Measurements from ENCODE around the gene ABCA3. TPM values are rescaled to one million over a fixed set of nuclear protein-coding genes. Genes with fewer than 3 reads are reported as not detected.

The ABCA3 gene
- total RNA-seq, 2 donors from 2014 or later = 3.3 to 3.5 TPM

GRCh38 chr16:2235234-2235651 is 105.3 kb downstream of the ABCA3 start:
- H3K4me1 ChIP-seq (ENCODE audit: control insufficient read depth, insufficient read depth, low read length) = no peaks in the 10 kb centered on the region
- peaks cover 9% of the 10 kb centered on the region for H3K36me3 ChIP-seq (ENCODE audit: control insufficient read depth, insufficient read depth, low read length)
- H3K27me3 ChIP-seq (ENCODE audit: control insufficient read depth, insufficient read depth, low read length, poor library complexity, severe bottlenecking) = peaks cover 25% of the 10 kb centered on the region
- no peak overlapping the region for H3K9ac ChIP-seq (ENCODE audit: extremely low read depth, low read length, poor library complexity, severe bottlenecking)
- peaks cover 13% of the 10 kb centered on the region for H3K36me3 Mint-ChIP-seq (ENCODE audit: low read depth)
- peaks cover 22% of the 10 kb centered on the region for H3K27me3 Mint-ChIP-seq (ENCODE audit: insufficient read depth)
- H3K27ac ChIP-seq (ENCODE audit: low read depth, low read length) = no peak overlapping the region
- H3K4me1 Mint-ChIP-seq = no peaks in the 10 kb centered on the region
- no peaks in the 10 kb centered on the region for H3K9me3 ChIP-seq (ENCODE audit: control insufficient read depth, low read length)
- DNase-seq = no peak
- no peak overlapping the region for H3K4me3 Mint-ChIP-seq
- H3K9me3 Mint-ChIP-seq = no peaks in the 10 kb centered on the region
- 91 to 94% methylated on average over 23 to 28 of the region's 28 CpGs for WGBS, 2 experiments (ENCODE audit: insufficient coverage in 1 of 2, insufficient read length in 1 of 2)
- TF ChIP-seq CTCF (conservative IDR thresholded peaks at IDR 0.05) = no peak
- no peak overlapping the region for H3K4me3 ChIP-seq (ENCODE audit: low read length)
- no peak overlapping the region for H3K27ac Mint-ChIP-seq

GRCh38 chr16:2234813-2235170 is 105.7 kb downstream of the ABCA3 start:
- peaks cover 22% of the 10 kb centered on the region for H3K27me3 Mint-ChIP-seq (ENCODE audit: insufficient read depth)
- peaks cover 15% of the 10 kb centered on the region for H3K36me3 Mint-ChIP-seq (ENCODE audit: low read depth)
- no peak overlapping the region for H3K9ac ChIP-seq (ENCODE audit: extremely low read depth, low read length, poor library complexity, severe bottlenecking)
- peaks cover 9% of the 10 kb centered on the region for H3K36me3 ChIP-seq (ENCODE audit: control insufficient read depth, insufficient read depth, low read length)
- DNase-seq = no peak
- peaks cover 25% of the 10 kb centered on the region for H3K27me3 ChIP-seq (ENCODE audit: control insufficient read depth, insufficient read depth, low read length, poor library complexity, severe bottlenecking)
- H3K27ac Mint-ChIP-seq = no peak overlapping the region
- WGBS, 2 experiments (ENCODE audit: insufficient coverage in 1 of 2, insufficient read length in 1 of 2) = 91 to 95% methylated on average over 12 to 17 of the region's 18 CpGs
- no peaks in the 10 kb centered on the region for H3K9me3 ChIP-seq (ENCODE audit: control insufficient read depth, low read length)
- no peaks in the 10 kb centered on the region for H3K4me1 ChIP-seq (ENCODE audit: control insufficient read depth, insufficient read depth, low read length)
- TF ChIP-seq CTCF (conservative IDR thresholded peaks at IDR 0.05) = no peak
- no peak overlapping the region for H3K27ac ChIP-seq (ENCODE audit: low read depth, low read length)
- no peaks in the 10 kb centered on the region for H3K9me3 Mint-ChIP-seq
- no peak overlapping the region for H3K4me3 Mint-ChIP-seq
- H3K4me1 Mint-ChIP-seq = no peaks in the 10 kb centered on the region
- no peak overlapping the region for H3K4me3 ChIP-seq (ENCODE audit: low read length)

- peaks cover 22% of the 10 kb centered on the region for H3K27me3 Mint-ChIP-seq (ENCODE audit: insufficient read depth)
- TF ChIP-seq CTCF (conservative IDR thresholded peaks at IDR 0.05) = no peak
Measured at GRCh38 chr16:2233872-2234812, 106.4 kb downstream of the ABCA3 start.

More at GRCh38 chr16:2233872-2234812, 106.4 kb downstream of the ABCA3 start:
- Histone ChIP-seq H3K4me1 (ENCODE audit: control insufficient read depth, insufficient read depth, low read length) (no peaks in the 10 kb centered on the region), H3K27ac (ENCODE audit: low read depth, low read length) (no peak overlapping the region), H3K9ac (ENCODE audit: extremely low read depth, low read length, poor library complexity, severe bottlenecking) (no peak overlapping the region), H3K4me3 (ENCODE audit: low read length) (no peak overlapping the region), H3K9me3 (ENCODE audit: control insufficient read depth, low read length) (no peaks in the 10 kb centered on the region), H3K27me3 (ENCODE audit: control insufficient read depth, insufficient read depth, low read length, poor library complexity, severe bottlenecking) (peaks cover 25% of the 10 kb centered on the region), H3K36me3 (ENCODE audit: control insufficient read depth, insufficient read depth, low read length) (peaks cover 15% of the 10 kb centered on the region)
- Mint-ChIP-seq H3K4me1 (no peaks in the 10 kb centered on the region), H3K36me3 (ENCODE audit: low read depth) (peaks cover 15% of the 10 kb centered on the region), H3K4me3 (no peak overlapping the region), H3K9me3 (no peaks in the 10 kb centered on the region), H3K27ac (no peak overlapping the region)
- WGBS, 2 experiments (ENCODE audit: insufficient coverage in 1 of 2, insufficient read length in 1 of 2) = 96 to 98% methylated on average over 33 to 51 of the region's 51 CpGs
- DNase-seq = no peak
